Loucy (cell line): ENCODE data around the gene HOXC4.

Experiments used
- H2AFZ ChIP-seq: fragments of 200-600 bp; sonication (generic); 2 replicates; pipeline ENCODE4 v1.6.0; 2016; ENCODE audit warnings: antibody characterized with exemption, mild to moderate bottlenecking, low read length, moderate library complexity
- H3F3A ChIP-seq: fragments of 200-600 bp; 2 replicates; pipeline ENCODE4 v1.6.0; 2016; ENCODE audit warnings: antibody characterized with exemption, low read depth, mild to moderate bottlenecking
- H3K27me3 ChIP-seq: fragments of 200-600 bp; sonication (generic); 2 replicates; pipeline ENCODE4 v1.6.1; 2014; ENCODE audit warnings: low read length, mild to moderate bottlenecking; ENCODE audit not compliant: insufficient read depth, poor library complexity, severe bottlenecking
- H3K36me3 ChIP-seq: fragments of 200-600 bp; sonication (generic); 2 replicates; pipeline ENCODE4 v1.6.1; 2016; ENCODE audit warnings: low read length; ENCODE audit not compliant: insufficient read depth
- H3K4me1 ChIP-seq: fragments of 200-600 bp; sonication (generic); 2 replicates; pipeline ENCODE4 v1.5.1; 2014; ENCODE audit warnings: low read length, mild to moderate bottlenecking; ENCODE audit not compliant: insufficient read depth, poor library complexity, severe bottlenecking
- H3K4me2 ChIP-seq: fragments of 200-600 bp; sonication (generic); 2 replicates; pipeline ENCODE4 v1.6.0; 2014; ENCODE audit warnings: antibody characterized with exemption, low read length, low read depth, mild to moderate bottlenecking; ENCODE audit not compliant: poor library complexity, severe bottlenecking
- H3K4me3 ChIP-seq: fragments of 200-600 bp; sonication (generic); 2 replicates; pipeline ENCODE4 v1.5.1; 2014; ENCODE audit warnings: low read length, mild to moderate bottlenecking, mixed read lengths; ENCODE audit not compliant: poor library complexity, severe bottlenecking
- H3K79me2 ChIP-seq: fragments of 200-600 bp; sonication (generic); 2 replicates; pipeline ENCODE4 v1.6.1; 2014; ENCODE audit warnings: low read length; ENCODE audit not compliant: insufficient read depth
- H3K9ac ChIP-seq: fragments of 200-600 bp; sonication (generic); 2 replicates; pipeline ENCODE4 v1.6.0; 2014; ENCODE audit warnings: mild to moderate bottlenecking, low read depth, low read length, moderate library complexity; ENCODE audit not compliant: poor library complexity, severe bottlenecking
- H3K9me2 ChIP-seq: fragments of 200-600 bp; sonication (generic); replicated peaks from 2 replicates; pipeline ENCODE4 v1.6.1; 2016; ENCODE audit warnings: low read depth, low read length, mixed read lengths
- H3K9me3 ChIP-seq: fragments of 200-600 bp; sonication (generic); 2 replicates; pipeline ENCODE4 v1.6.1; 2014; ENCODE audit warnings: mild to moderate bottlenecking, antibody characterized with exemption, low read length, low read depth; ENCODE audit not compliant: insufficient read depth
- H4K20me1 ChIP-seq: fragments of 200-600 bp; sonication (generic); 2 replicates; pipeline ENCODE4 v1.6.0; 2014; ENCODE audit warnings: antibody characterized with exemption, low read length, mild to moderate bottlenecking; ENCODE audit not compliant: insufficient read depth, poor library complexity, severe bottlenecking
- CTCF ChIP-seq: fragments of 200-600 bp; sonication (generic); conservative IDR thresholded peaks from 2 replicates; pipeline ENCODE4 v1.5.1; 2014; ENCODE audit warnings: mild to moderate bottlenecking, antibody characterized with exemption, low read length
- EZH2phosphoT487 ChIP-seq: fragments of 200-600 bp; IDR thresholded peaks from 2 replicates; pipeline ENCODE4 v1.6.1; 2018; ENCODE audit warnings: antibody characterized with exemption, mild to moderate bottlenecking, moderate library complexity, borderline replicate concordance

The HOXC4 gene

GRCh38 chr12:54046809-54047159, 6.9 kb upstream of the HOXC4 start:
- Histone ChIP-seq H3K9ac (no peak overlapping the region), H3K9me3 (no peaks in the 10 kb centered on the region), H3K4me3 (no peak overlapping the region), H3K4me2 (no peak overlapping the region), H3K36me3 (peaks cover 13% of the 10 kb centered on the region; the same call in 1 of the 2 replicates), H3K4me1 (peaks cover 62% of the 10 kb centered on the region), H4K20me1 (peaks cover 86% of the 10 kb centered on the region), H3K9me2 (no peaks in the 10 kb centered on the region), H2AFZ (no peak overlapping the region), H3K79me2 (peaks cover 94% of the 10 kb centered on the region), H3K27me3 (no peaks in the 10 kb centered on the region), H3F3A (no peaks in the 10 kb centered on the region)
- TF ChIP-seq EZH2phosphoT487 (no peak), CTCF (no peak)

- no peak overlapping the region for H3K4me3 ChIP-seq
- peaks cover 13% of the 10 kb centered on the region; the same call in 1 of the 2 replicates for H3K36me3 ChIP-seq
- no peak for TF ChIP-seq CTCF
- TF ChIP-seq EZH2phosphoT487, result no peak
- no peak overlapping the region for H3K4me2 ChIP-seq
- no peaks in the 10 kb centered on the region for H3K9me2 ChIP-seq
- H3K4me1 ChIP-seq, result peaks cover 63% of the 10 kb centered on the region
- H2AFZ ChIP-seq, result no peak overlapping the region
- peaks cover 96% of the 10 kb centered on the region for H3K79me2 ChIP-seq
- no peaks in the 10 kb centered on the region for H3K27me3 ChIP-seq
- H3K9me3 ChIP-seq, result no peaks in the 10 kb centered on the region
- no peaks in the 10 kb centered on the region for H3F3A ChIP-seq
- no peak overlapping the region for H3K9ac ChIP-seq
- H4K20me1 ChIP-seq, result peaks cover 88% of the 10 kb centered on the region
Measured at GRCh38 chr12:54047160-54047963, 6.3 kb upstream of the HOXC4 start.

GRCh38 chr12:54047964-54048303, 5.7 kb upstream of the HOXC4 start:
- H3K79me2 ChIP-seq, result peaks cover 95% of the 10 kb centered on the region
- TF ChIP-seq CTCF, result no peak
- TF ChIP-seq EZH2phosphoT487, result no peak
- no peak overlapping the region for H3K4me2 ChIP-seq
- H3K4me1 ChIP-seq, result peaks cover 63% of the 10 kb centered on the region
- H3F3A ChIP-seq, result no peaks in the 10 kb centered on the region
- no peaks in the 10 kb centered on the region for H3K9me2 ChIP-seq
- H3K9ac ChIP-seq, result no peak overlapping the region
- H3K4me3 ChIP-seq, result no peak overlapping the region
- H3K9me3 ChIP-seq, result no peaks in the 10 kb centered on the region
- no peak overlapping the region for H2AFZ ChIP-seq
- peaks cover 86% of the 10 kb centered on the region for H4K20me1 ChIP-seq
- no peaks in the 10 kb centered on the region for H3K27me3 ChIP-seq
- H3K36me3 ChIP-seq, result peaks cover 13% of the 10 kb centered on the region; the same call in 1 of the 2 replicates
